Tibial nerve (tissue), 4 donors: ENCODE results near the gene TMEM106B.

Experiments used
- EP300 ChIP-seq, 2 donors: sonication (generic); formaldehyde crosslinking; IDR thresholded peaks; one replicate each; pipeline ENCODE4 v1.6.1; 2017; ENCODE audit warnings: antibody characterized with exemption in 2 of 2, mild to moderate bottlenecking in 1 of 2
- POLR2A ChIP-seq, 2 donors: fragments of 450-650 bp; IDR thresholded peaks; one replicate each; pipeline ENCODE4 v1.6.1; 2017; ENCODE audit warnings: antibody characterized with exemption in 2 of 2, mild to moderate bottlenecking in 2 of 2, moderate library complexity in 2 of 2
- TF ChIP-seq, protein P1 (sequence below), 5 experiments: fragments of 200-600 bp in 3 of 5; fragments of 450-650 bp in 2 of 5; sonication (generic) in 3 of 5; IDR thresholded peaks; one replicate each; pipeline ENCODE4 v1.5.1; 2016 to 2019; ENCODE audit warnings: antibody characterized with exemption in 5 of 5, mild to moderate bottlenecking in 3 of 5, moderate library complexity in 2 of 5

DNA sequence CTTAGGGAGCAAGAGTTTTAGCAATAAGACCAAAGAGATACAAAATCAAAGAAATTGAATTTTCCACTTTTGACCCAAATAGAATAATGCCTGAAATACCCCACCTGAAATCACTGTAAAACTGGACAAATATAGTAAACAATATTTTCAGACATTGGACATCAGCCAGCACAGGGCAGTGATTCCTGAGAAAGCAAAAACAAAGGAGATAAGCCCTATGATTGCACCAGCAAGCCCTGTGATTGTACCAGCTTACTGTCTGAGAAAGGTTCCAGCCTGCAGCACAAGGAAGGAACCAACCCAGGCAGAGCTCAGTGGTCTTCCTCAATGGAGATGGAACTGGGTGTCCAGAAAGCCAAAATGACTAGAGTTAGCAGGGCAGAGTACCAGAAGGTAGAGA, 10.3 kb downstream of the TMEM106B start:
- TF ChIP-seq, protein P1, sequence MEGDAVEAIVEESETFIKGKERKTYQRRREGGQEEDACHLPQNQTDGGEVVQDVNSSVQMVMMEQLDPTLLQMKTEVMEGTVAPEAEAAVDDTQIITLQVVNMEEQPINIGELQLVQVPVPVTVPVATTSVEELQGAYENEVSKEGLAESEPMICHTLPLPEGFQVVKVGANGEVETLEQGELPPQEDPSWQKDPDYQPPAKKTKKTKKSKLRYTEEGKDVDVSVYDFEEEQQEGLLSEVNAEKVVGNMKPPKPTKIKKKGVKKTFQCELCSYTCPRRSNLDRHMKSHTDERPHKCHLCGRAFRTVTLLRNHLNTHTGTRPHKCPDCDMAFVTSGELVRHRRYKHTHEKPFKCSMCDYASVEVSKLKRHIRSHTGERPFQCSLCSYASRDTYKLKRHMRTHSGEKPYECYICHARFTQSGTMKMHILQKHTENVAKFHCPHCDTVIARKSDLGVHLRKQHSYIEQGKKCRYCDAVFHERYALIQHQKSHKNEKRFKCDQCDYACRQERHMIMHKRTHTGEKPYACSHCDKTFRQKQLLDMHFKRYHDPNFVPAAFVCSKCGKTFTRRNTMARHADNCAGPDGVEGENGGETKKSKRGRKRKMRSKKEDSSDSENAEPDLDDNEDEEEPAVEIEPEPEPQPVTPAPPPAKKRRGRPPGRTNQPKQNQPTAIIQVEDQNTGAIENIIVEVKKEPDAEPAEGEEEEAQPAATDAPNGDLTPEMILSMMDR (IDR thresholded peaks at IDR 0.05): no peak
- TF ChIP-seq POLR2A (IDR thresholded peaks at IDR 0.05): no peak
- TF ChIP-seq EP300 (IDR thresholded peaks at IDR 0.05): no peak
